Panc1 (cell line): ENCODE results near the gene TRMT10A. TPM values are rescaled to one million over a fixed set of nuclear protein-coding genes. Genes with fewer than 3 reads are reported as not detected.

Experiments used
- ATAC-seq: fragments of 200-7000 bp; cut with Tn5 transposase; 2 replicates; pipeline ENCODE4 v1.9.1; 2020; ENCODE audit warnings: mild to moderate bottlenecking, moderate library complexity
- BruUV-seq: library from RNA; stranded (reverse); fragments of 400-500 nt; replicated peaks from 2 replicates; lab custom pipeline; 2021; lab: Mats Ljungman, UMichigan
- CTCF ChIA-PET: fragments of 300-600 bp; sonication (Branson Sonifier 250); formaldehyde crosslinking; loops from one replicate; lab custom pipeline; 2022; ENCODE audit warnings: antibody characterized with exemption; lab: Charles Lee
- POLR2A ChIA-PET: fragments of 300-600 bp; sonication (Branson Sonifier 250); formaldehyde crosslinking; loops from one replicate; lab custom pipeline; 2022; ENCODE audit warnings: antibody characterized with exemption; lab: Charles Lee
- DNase-seq: peaks from one replicate; pipeline ENCODE4 v3.0.0-alpha.2; 2010; ENCODE audit warnings: low read depth, low spot score
- H3K27ac ChIP-seq: 2 replicates; pipeline ENCODE4 v1.5.1; 2011; ENCODE audit warnings: mild to moderate bottlenecking, low read length, inconsistent platforms
- H3K27me3 ChIP-seq: fragments of 200-500 bp; sonication (Bioruptor generic); 2 replicates; pipeline ENCODE4 v1.6.0; 2014; ENCODE audit warnings: low read length, inconsistent platforms; ENCODE audit not compliant: control insufficient read depth, insufficient read depth
- H3K36me3 ChIP-seq: fragments of 200-500 bp; sonication (Bioruptor generic); 2 replicates; pipeline ENCODE4 v1.5.1; 2014; ENCODE audit warnings: inconsistent platforms, mild to moderate bottlenecking, low read length, moderate library complexity; ENCODE audit not compliant: control insufficient read depth, insufficient read depth
- H3K4me1 ChIP-seq: 2 replicates; pipeline ENCODE4 v1.5.1; 2011; ENCODE audit warnings: inconsistent platforms, mild to moderate bottlenecking, low read length, moderate library complexity; ENCODE audit not compliant: control insufficient read depth, insufficient read depth
- H3K4me3 ChIP-seq, 2 experiments: 2 replicates each; pipeline ENCODE4 v1.5.1; 2011 to 2012; ENCODE audit warnings: low read depth in 2 of 2, low read length in 2 of 2, mild to moderate bottlenecking in 2 of 2, inconsistent platforms in 1 of 2, moderate library complexity in 1 of 2
- H3K9me3 ChIP-seq: fragments of 200-500 bp; sonication (Bioruptor generic); 2 replicates; pipeline ENCODE4 v1.5.1; 2014; ENCODE audit warnings: low read depth, mild to moderate bottlenecking, inconsistent platforms, low read length, moderate library complexity; ENCODE audit not compliant: control insufficient read depth, insufficient read depth
- POLR2AphosphoS5 ChIP-seq: IDR thresholded peaks from 2 replicates; pipeline ENCODE4 v1.6.1; 2012; ENCODE audit warnings: mild to moderate bottlenecking, low read depth, low read length, moderate library complexity
- SIN3A ChIP-seq: IDR thresholded peaks from 2 replicates; pipeline ENCODE4 v1.6.1; 2012; ENCODE audit warnings: low read depth, mild to moderate bottlenecking, low read length, moderate library complexity, borderline replicate concordance; ENCODE audit not compliant: insufficient read depth
- TCF7L2 ChIP-seq: IDR thresholded peaks from 2 replicates; pipeline ENCODE4 v1.6.1; 2011; ENCODE audit warnings: mild to moderate bottlenecking, low read depth, low read length, inconsistent platforms
- in situ Hi-C: cut with HindIII; loops from 2 replicates; pipeline ENCODE4 v1.10.0; 2016; ENCODE audit warnings: low sequenced_read_pairs, low pct_unique_long_range_greater_than_20kb
- intact Hi-C: fragments of 100-400 bp; cut with micrococcal nuclease; formaldehyde crosslinking; loops from one replicate; pipeline ENCODE4 v1.10.0; 2022; ENCODE audit not compliant: unreplicated experiment
- total RNA-seq: library from RNA; stranded (reverse); gene quantifications from one replicate; pipeline ENCODE4 v1.2.1, GENCODE V29; 2021; ENCODE audit not compliant: unreplicated experiment
- TF ChIP-seq, protein P1 (sequence below), 2 experiments: IDR thresholded peaks; 2 replicates each; pipeline ENCODE4 v1.6.1; 2011 to 2012; ENCODE audit warnings: low read depth in 2 of 2, control low read depth in 1 of 2, low read length in 1 of 2, mild to moderate bottlenecking in 1 of 2, moderate library complexity in 1 of 2; ENCODE audit not compliant: insufficient read depth in 1 of 2
- TF ChIP-seq, protein P2 (sequence below): fragments of 450-650 bp; IDR thresholded peaks from 2 replicates; pipeline ENCODE4 v1.5.1; 2017; ENCODE audit warnings: mild to moderate bottlenecking

Gene TRMT10A
- total RNA-seq, 1 experiment from 2014 or later = 1.4 TPM

DNA sequence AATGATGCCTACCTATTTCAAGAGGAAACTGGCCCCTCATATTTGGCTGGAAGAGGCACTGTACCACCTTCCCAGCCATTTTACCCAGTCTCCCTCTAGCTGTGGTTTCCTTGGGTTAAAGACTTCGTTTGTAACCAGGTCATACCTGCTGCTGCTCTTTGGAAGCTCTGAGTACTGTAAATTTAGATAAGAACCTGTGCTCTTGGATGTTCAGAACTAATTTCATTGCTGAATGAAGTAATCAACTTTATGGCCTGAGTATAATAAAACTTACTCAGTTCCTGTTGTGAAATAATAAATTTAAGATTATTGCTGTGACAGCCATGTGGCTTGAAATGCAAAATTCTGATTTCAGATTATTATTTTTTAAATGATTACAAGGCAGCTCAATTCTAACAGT, 23.0 kb upstream of the TRMT10A start:
- POLR2A ChIA-PET = no interaction called here
- in situ Hi-C loops = no loop called here

DNA sequence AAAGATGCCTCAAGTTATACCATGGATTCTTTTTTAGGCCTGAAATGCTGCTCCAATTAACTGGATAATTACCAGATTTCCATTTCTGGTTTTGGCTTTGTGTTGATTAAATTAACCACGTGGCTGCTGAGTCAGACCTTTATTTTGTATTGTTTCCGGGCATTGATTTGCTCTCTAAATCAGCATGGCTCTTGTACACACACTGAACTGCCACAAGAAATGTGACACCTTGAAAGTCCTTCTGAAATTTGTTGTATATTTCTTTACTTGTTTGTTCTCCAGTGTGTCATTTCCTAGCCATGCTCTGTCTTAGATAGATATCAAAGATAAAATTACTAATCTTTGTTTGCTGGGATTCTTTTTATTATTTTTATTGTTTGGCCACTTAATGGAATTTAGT, 22.5 kb upstream of the TRMT10A start:
- Histone ChIP-seq H3K4me1 (no peaks in the 10 kb centered on the region), H3K27ac (no peak overlapping the region), H3K36me3 (no peaks in the 10 kb centered on the region; the same call in 1 of the 2 replicates), H3K9me3 (no peaks in the 10 kb centered on the region), H3K27me3 (no peaks in the 10 kb centered on the region), H3K4me3 (no peak overlapping the region)
- BruUV-seq = no TSS peak
- intact Hi-C loops (no loop called here), in situ Hi-C loops (no loop called here)
- ChIA-PET POLR2A (no interaction called here), CTCF (no interaction called here)
- no peak for DNase-seq
- TF ChIP-seq, protein P1, sequence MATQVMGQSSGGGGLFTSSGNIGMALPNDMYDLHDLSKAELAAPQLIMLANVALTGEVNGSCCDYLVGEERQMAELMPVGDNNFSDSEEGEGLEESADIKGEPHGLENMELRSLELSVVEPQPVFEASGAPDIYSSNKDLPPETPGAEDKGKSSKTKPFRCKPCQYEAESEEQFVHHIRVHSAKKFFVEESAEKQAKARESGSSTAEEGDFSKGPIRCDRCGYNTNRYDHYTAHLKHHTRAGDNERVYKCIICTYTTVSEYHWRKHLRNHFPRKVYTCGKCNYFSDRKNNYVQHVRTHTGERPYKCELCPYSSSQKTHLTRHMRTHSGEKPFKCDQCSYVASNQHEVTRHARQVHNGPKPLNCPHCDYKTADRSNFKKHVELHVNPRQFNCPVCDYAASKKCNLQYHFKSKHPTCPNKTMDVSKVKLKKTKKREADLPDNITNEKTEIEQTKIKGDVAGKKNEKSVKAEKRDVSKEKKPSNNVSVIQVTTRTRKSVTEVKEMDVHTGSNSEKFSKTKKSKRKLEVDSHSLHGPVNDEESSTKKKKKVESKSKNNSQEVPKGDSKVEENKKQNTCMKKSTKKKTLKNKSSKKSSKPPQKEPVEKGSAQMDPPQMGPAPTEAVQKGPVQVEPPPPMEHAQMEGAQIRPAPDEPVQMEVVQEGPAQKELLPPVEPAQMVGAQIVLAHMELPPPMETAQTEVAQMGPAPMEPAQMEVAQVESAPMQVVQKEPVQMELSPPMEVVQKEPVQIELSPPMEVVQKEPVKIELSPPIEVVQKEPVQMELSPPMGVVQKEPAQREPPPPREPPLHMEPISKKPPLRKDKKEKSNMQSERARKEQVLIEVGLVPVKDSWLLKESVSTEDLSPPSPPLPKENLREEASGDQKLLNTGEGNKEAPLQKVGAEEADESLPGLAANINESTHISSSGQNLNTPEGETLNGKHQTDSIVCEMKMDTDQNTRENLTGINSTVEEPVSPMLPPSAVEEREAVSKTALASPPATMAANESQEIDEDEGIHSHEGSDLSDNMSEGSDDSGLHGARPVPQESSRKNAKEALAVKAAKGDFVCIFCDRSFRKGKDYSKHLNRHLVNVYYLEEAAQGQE (IDR thresholded peaks at IDR 0.05; ENCODE audit: insufficient read depth in 1 of 2, low read depth in 2 of 2, low read length in 1 of 2) = no peak
- no peak for TF ChIP-seq POLR2AphosphoS5
- TF ChIP-seq, protein P2, sequence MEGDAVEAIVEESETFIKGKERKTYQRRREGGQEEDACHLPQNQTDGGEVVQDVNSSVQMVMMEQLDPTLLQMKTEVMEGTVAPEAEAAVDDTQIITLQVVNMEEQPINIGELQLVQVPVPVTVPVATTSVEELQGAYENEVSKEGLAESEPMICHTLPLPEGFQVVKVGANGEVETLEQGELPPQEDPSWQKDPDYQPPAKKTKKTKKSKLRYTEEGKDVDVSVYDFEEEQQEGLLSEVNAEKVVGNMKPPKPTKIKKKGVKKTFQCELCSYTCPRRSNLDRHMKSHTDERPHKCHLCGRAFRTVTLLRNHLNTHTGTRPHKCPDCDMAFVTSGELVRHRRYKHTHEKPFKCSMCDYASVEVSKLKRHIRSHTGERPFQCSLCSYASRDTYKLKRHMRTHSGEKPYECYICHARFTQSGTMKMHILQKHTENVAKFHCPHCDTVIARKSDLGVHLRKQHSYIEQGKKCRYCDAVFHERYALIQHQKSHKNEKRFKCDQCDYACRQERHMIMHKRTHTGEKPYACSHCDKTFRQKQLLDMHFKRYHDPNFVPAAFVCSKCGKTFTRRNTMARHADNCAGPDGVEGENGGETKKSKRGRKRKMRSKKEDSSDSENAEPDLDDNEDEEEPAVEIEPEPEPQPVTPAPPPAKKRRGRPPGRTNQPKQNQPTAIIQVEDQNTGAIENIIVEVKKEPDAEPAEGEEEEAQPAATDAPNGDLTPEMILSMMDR = no peak
- no peak for TF ChIP-seq SIN3A
- no peak for TF ChIP-seq TCF7L2
- ATAC-seq = no peak

More for the DNA sequence above, 23.0 kb upstream of the TRMT10A start:
- ATAC-seq (no peak), DNase-seq (no peak)
- BruUV-seq = no TSS peak
- intact Hi-C loops = no loop called here
- H3K27me3 ChIP-seq = no peaks in the 10 kb centered on the region
- H3K27ac ChIP-seq = no peak overlapping the region
- CTCF ChIA-PET = no interaction called here
- no peaks in the 10 kb centered on the region for H3K9me3 ChIP-seq
- no peak overlapping the region for H3K4me3 ChIP-seq
- no peaks in the 10 kb centered on the region; the same call in 1 of the 2 replicates for H3K36me3 ChIP-seq
- no peak for TF ChIP-seq SIN3A
- TF ChIP-seq, protein P2 = no peak
- TF ChIP-seq, protein P1 (IDR thresholded peaks at IDR 0.05; ENCODE audit: insufficient read depth in 1 of 2, low read depth in 2 of 2, low read length in 1 of 2) = no peak
- TF ChIP-seq POLR2AphosphoS5 = no peak
- no peaks in the 10 kb centered on the region for H3K4me1 ChIP-seq
